ENCODE measurements around the gene PLXNB1.

Gene PLXNB1

GRCh38 chr3:48430708-48431101 is 819 bp upstream of the PLXNB1 start:
- Histone ChIP-seq H3K4me1 (ENCODE audit: control insufficient read depth in 1 of 2, insufficient read depth in 1 of 2, low read depth in 1 of 2, low read length in 1 of 2) (peaks cover 5 to 15% of the 10 kb centered on the region in 2 experiments), H3K27ac (no peak overlapping the region), H3K9me3 (no peaks in the 10 kb centered on the region), H3K27me3 (peaks cover 44% of the 10 kb centered on the region), H3K36me3 (peaks cover 16% of the 10 kb centered on the region), H3K4me3 (ENCODE audit: low read depth in 1 of 2, low read length in 1 of 2) (no peak overlapping the region)
- TF ChIP-seq CTCF (IDR thresholded peaks at IDR 0.05), result no peak

GRCh38 chr3:48429317-48429959 is 448 bp downstream of the PLXNB1 start:
- H3K4me3 ChIP-seq (ENCODE audit: low read depth in 1 of 2, low read length in 1 of 2), result peak overlapping the region; percentile 66 to 78
- peak overlapping the region; percentile 29 for H3K27ac ChIP-seq
- peaks cover 16% of the 10 kb centered on the region for H3K36me3 ChIP-seq
- H3K4me1 ChIP-seq (ENCODE audit: control insufficient read depth in 1 of 2, insufficient read depth in 1 of 2, low read depth in 1 of 2, low read length in 1 of 2), result peaks cover 5 to 15% of the 10 kb centered on the region in 2 experiments
- TF ChIP-seq CTCF (IDR thresholded peaks at IDR 0.05), result peak; percentile 32
- peaks cover 44% of the 10 kb centered on the region for H3K27me3 ChIP-seq
- H3K9me3 ChIP-seq, result no peaks in the 10 kb centered on the region

GRCh38 chr3:48428572-48429316 is 1.1 kb downstream of the PLXNB1 start:
- peaks cover 16% of the 10 kb centered on the region for H3K36me3 ChIP-seq
- peak overlapping the region; percentile 66 to 78 for H3K4me3 ChIP-seq (ENCODE audit: low read depth in 1 of 2, low read length in 1 of 2)
- peaks cover 5 to 15% of the 10 kb centered on the region in 2 experiments for H3K4me1 ChIP-seq (ENCODE audit: control insufficient read depth in 1 of 2, insufficient read depth in 1 of 2, low read depth in 1 of 2, low read length in 1 of 2)
- TF ChIP-seq CTCF (IDR thresholded peaks at IDR 0.05), result no peak
- H3K27ac ChIP-seq, result no peak overlapping the region
- no peaks in the 10 kb centered on the region for H3K9me3 ChIP-seq
- peaks cover 44% of the 10 kb centered on the region for H3K27me3 ChIP-seq

- no peak for TF ChIP-seq CTCF (IDR thresholded peaks at IDR 0.05)
- peaks cover 5 to 15% of the 10 kb centered on the region in 2 experiments for H3K4me1 ChIP-seq (ENCODE audit: control insufficient read depth in 1 of 2, insufficient read depth in 1 of 2, low read depth in 1 of 2, low read length in 1 of 2)
These were observed 1.8 kb downstream of the PLXNB1 start for GRCh38 chr3:48428088-48428571.

GRCh38 chr3:48427630-48427962 is 2.3 kb downstream of the PLXNB1 start:
- Histone ChIP-seq H3K27me3 (peaks cover 44% of the 10 kb centered on the region), H3K27ac (no peak overlapping the region), H3K4me1 (ENCODE audit: control insufficient read depth in 1 of 2, insufficient read depth in 1 of 2, low read depth in 1 of 2, low read length in 1 of 2) (peaks cover 5 to 15% of the 10 kb centered on the region in 2 experiments), H3K9me3 (no peaks in the 10 kb centered on the region), H3K36me3 (peaks cover 4% of the 10 kb centered on the region), H3K4me3 (ENCODE audit: low read depth in 1 of 2, low read length in 1 of 2) (no peak overlapping the region)
- no peak for TF ChIP-seq CTCF (IDR thresholded peaks at IDR 0.05)

More at GRCh38 chr3:48428088-48428571, 1.8 kb downstream of the PLXNB1 start:
- Histone ChIP-seq H3K27ac (no peak overlapping the region), H3K4me3 (ENCODE audit: low read depth in 1 of 2, low read length in 1 of 2) (peak overlapping the region in 1 of 2 experiments; percentile 78), H3K9me3 (no peaks in the 10 kb centered on the region), H3K36me3 (peaks cover 10% of the 10 kb centered on the region), H3K27me3 (peaks cover 44% of the 10 kb centered on the region)
